ENCODE data around the gene DIDO1. TPM values are rescaled to one million over a fixed set of nuclear protein-coding genes. Genes with fewer than 3 reads are reported as not detected.

The DIDO1 gene
- total RNA-seq, 4 donors from 2014 or later, result 24.2 to 39.3 (median 28.7) TPM

DNA sequence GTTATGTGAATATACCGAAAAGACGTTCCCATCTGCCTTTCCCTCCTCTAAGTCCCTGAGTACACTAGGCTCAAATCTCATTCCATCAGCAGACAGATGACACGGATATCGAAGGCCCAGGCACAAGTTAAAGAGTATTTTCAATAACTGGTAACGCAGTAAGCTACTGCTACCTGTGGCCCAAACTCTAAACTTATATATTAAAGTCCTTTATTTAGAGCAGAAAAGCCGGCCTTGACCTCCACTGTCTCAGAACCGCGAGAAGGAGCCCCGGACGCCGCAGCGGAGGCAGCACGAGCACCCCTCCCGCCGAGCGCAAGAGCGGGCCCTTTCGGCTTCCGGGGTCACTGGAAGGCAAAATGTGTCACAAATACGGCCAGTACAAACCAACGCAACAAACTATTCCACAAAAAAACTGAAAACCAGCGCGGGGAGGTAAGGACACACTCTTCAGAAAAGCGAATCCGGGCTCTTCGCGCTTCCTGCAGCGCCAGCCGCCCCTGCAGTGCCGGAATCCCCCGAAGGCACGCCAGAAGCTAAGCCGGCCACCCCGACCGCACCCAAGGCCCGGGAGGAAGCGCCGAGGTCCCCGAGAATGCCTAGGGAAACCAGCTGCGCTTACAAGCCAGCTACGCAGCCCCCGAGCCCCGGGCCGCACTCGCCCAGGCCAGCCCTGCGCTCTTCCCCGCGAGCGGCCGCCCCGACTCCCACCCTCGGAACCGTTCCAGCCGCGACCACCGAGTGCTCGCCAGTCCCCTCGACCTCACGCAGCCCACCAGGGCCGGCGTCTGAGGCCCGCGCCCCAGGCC is 681 bp downstream of the DIDO1 start:
- H3K27ac ChIP-seq, result peak overlapping the region; percentile 91 to 98 (median 94)
- H3K4me3 ChIP-seq, result peak overlapping the region; percentile 82 to 94 (median 86)
- no peaks in the 10 kb centered on the region for H3K9me3 ChIP-seq
- no peak for DNase-seq
- no peaks in the 10 kb centered on the region for H3K36me3 ChIP-seq
- peaks cover 74 to 80% of the 10 kb centered on the region in 2 donors for H3K4me1 ChIP-seq
- ATAC-seq, result peak; percentile 18 to 19
- in situ Hi-C loops (cut with MboI; ENCODE audit: low sequenced_read_pairs in 4 of 4), result no loop called here
- TF ChIP-seq, protein P1, sequence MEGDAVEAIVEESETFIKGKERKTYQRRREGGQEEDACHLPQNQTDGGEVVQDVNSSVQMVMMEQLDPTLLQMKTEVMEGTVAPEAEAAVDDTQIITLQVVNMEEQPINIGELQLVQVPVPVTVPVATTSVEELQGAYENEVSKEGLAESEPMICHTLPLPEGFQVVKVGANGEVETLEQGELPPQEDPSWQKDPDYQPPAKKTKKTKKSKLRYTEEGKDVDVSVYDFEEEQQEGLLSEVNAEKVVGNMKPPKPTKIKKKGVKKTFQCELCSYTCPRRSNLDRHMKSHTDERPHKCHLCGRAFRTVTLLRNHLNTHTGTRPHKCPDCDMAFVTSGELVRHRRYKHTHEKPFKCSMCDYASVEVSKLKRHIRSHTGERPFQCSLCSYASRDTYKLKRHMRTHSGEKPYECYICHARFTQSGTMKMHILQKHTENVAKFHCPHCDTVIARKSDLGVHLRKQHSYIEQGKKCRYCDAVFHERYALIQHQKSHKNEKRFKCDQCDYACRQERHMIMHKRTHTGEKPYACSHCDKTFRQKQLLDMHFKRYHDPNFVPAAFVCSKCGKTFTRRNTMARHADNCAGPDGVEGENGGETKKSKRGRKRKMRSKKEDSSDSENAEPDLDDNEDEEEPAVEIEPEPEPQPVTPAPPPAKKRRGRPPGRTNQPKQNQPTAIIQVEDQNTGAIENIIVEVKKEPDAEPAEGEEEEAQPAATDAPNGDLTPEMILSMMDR (IDR thresholded peaks at IDR 0.05 in 4 of 5, conservative IDR thresholded peaks at IDR 0.05 in 1 of 5), result no peak
- TF ChIP-seq POLR2A (IDR thresholded peaks at IDR 0.05), result no peak
- intact Hi-C loops (cut with DNase I; ENCODE audit: low total_unique reads), result loop anchor here (1.0 to 5.0 kb wide), 2 partner anchors 12 to 133 kb away; no protein-coding TSS in a partner anchor
- H3K27me3 ChIP-seq, result no peaks in the 10 kb centered on the region

DNA sequence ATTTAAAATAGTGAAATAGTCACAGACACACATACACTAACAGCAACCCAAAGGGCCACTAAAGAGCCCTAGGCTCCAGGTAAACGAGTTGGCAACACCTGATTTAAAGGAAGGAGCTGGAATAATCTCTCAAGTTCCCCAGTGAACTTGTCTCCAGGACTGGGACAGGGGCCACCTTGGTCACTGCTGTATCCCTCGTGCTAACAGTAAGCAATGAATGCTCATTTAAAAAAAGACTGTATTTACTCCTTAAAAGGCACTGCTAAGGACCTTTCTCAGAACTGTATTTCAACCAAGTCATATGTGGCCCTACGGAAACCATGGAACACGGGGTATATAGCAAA is 1.3 kb downstream of the DIDO1 start:
- H3K27me3 ChIP-seq, result no peaks in the 10 kb centered on the region
- H3K27ac ChIP-seq, result peak overlapping the region; percentile 91 to 98 (median 94)
- H3K9me3 ChIP-seq, result no peaks in the 10 kb centered on the region
- H3K4me1 ChIP-seq, result peaks cover 78 to 85% of the 10 kb centered on the region in 2 donors
- in situ Hi-C loops (cut with MboI; ENCODE audit: low sequenced_read_pairs in 4 of 4), result no loop called here
- intact Hi-C loops (cut with DNase I; ENCODE audit: low total_unique reads), result loop anchor here (5.0 kb wide), 1 partner anchor 133 kb away; no protein-coding TSS in a partner anchor
- TF ChIP-seq, protein P1 (IDR thresholded peaks at IDR 0.05 in 4 of 5, conservative IDR thresholded peaks at IDR 0.05 in 1 of 5), result no peak
- TF ChIP-seq POLR2A (IDR thresholded peaks at IDR 0.05), result peak in 1 of 2 donors; percentile 9
- ATAC-seq, result peak in 1 of 2 donors; percentile 25
- no peaks in the 10 kb centered on the region for H3K36me3 ChIP-seq
- DNase-seq, result no peak
- peak overlapping the region; percentile 82 to 94 (median 86) for H3K4me3 ChIP-seq

DNA sequence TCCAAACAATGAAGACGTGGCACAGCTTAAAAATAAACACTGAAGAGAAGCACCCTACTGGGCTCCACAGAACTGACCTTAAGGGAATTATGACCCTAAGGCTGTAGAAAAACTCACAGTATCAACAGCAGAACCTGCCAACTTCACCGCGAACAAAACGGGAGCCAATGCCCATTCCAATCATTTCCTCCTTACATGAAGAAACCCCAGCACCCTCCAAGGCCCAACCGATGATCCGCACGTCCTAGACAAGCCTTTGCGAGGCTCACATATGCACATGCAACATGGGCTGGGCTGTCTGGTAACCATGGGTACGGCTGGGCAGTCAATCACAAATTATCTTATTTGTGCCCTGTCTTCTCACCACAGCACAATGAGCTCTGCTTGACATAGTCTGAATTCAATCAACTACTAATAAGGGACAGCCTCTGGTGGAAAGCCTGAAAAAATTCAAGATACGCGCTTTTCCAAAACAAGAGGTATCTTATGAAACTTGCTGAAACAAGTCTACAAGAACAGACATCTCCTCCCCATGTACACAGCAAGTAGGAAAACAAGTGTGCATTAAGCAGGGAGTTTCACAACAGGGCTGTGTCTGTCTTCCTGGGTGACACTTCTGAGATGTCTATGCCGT is 1.7 kb downstream of the DIDO1 start:
- no peak for TF ChIP-seq POLR2A (IDR thresholded peaks at IDR 0.05)
- TF ChIP-seq, protein P1 (IDR thresholded peaks at IDR 0.05 in 4 of 5, conservative IDR thresholded peaks at IDR 0.05 in 1 of 5), result no peak
- in situ Hi-C loops (cut with MboI; ENCODE audit: low sequenced_read_pairs in 4 of 4), result no loop called here
- Histone ChIP-seq H3K27me3 (no peaks in the 10 kb centered on the region), H3K9me3 (no peaks in the 10 kb centered on the region), H3K4me1 (peaks cover 78 to 85% of the 10 kb centered on the region in 2 donors), H3K4me3 (peak overlapping the region; percentile 82 to 94 (median 86)), H3K27ac (peak overlapping the region; percentile 91 to 98 (median 94)), H3K36me3 (no peaks in the 10 kb centered on the region)
- DNase-seq (no peak), ATAC-seq (peak in 1 of 2 donors; percentile 20)
- intact Hi-C loops (cut with DNase I; ENCODE audit: low total_unique reads), result loop anchor here (5.0 kb wide), 1 partner anchor 132 kb away; no protein-coding TSS in a partner anchor

DNA sequence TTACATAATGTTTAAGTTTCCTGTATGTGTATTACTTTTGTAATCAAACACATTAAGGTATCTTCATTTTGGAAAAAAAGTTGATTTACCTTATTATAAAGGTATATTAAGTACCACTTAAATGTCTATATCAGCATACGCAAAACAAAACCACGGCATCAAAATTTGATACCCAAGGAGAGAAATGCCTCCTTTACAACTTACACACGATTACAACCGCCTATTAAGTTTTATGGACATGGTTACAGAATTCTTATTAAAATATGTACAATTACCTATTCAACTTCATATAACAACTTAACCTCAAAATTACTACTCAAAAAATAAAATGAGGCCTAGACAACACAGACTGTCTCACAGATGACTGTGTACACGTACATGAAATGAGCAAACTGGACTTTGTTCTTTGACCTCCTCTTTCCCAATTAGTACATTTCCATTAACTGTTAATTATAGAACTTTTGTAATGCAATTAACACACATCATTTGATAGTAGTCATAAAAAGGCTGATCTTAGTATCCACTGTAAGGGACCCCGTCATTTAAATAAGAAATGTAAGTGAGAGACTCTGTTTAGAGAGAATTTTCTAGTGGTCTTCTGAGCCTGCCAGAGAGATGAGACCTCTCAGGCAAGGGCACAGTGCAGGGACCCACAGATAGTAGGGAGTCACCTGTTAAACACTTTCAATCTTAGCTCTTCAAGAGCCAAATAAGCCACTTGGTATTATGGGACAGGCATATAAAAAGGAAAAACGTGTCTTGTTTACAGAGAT is 2.5 kb downstream of the DIDO1 start:
- peaks cover 81 to 86% of the 10 kb centered on the region in 2 donors for H3K4me1 ChIP-seq
- H3K27ac ChIP-seq, result peak overlapping the region; percentile 91 to 98 (median 94)

More for the DNA sequence above, 2.5 kb downstream of the DIDO1 start:
- H3K36me3 ChIP-seq, result no peaks in the 10 kb centered on the region
- intact Hi-C loops (cut with DNase I; ENCODE audit: low total_unique reads) (no loop called here), in situ Hi-C loops (cut with MboI; ENCODE audit: low sequenced_read_pairs in 4 of 4) (no loop called here)
- no peaks in the 10 kb centered on the region for H3K9me3 ChIP-seq
- H3K27me3 ChIP-seq, result no peaks in the 10 kb centered on the region
- DNase-seq, result no peak
- ATAC-seq, result no peak
- TF ChIP-seq POLR2A (IDR thresholded peaks at IDR 0.05), result no peak
- TF ChIP-seq, protein P1 (IDR thresholded peaks at IDR 0.05 in 4 of 5, conservative IDR thresholded peaks at IDR 0.05 in 1 of 5), result no peak
- peak overlapping the region; percentile 82 to 94 (median 86) for H3K4me3 ChIP-seq

All from gastrocnemius medialis (tissue), 4 donors.